Measurements from ENCODE around the gene DDX21.
A peak's percentile ranks its signal among the peaks of the same experiment; 100 is the strongest.
"Not testable (repeated sequence)": the region's sequence is repeated elsewhere in the genome, so short reads cannot be mapped to it uniquely, and the experiment has no call there.

The DDX21 gene

DNA sequence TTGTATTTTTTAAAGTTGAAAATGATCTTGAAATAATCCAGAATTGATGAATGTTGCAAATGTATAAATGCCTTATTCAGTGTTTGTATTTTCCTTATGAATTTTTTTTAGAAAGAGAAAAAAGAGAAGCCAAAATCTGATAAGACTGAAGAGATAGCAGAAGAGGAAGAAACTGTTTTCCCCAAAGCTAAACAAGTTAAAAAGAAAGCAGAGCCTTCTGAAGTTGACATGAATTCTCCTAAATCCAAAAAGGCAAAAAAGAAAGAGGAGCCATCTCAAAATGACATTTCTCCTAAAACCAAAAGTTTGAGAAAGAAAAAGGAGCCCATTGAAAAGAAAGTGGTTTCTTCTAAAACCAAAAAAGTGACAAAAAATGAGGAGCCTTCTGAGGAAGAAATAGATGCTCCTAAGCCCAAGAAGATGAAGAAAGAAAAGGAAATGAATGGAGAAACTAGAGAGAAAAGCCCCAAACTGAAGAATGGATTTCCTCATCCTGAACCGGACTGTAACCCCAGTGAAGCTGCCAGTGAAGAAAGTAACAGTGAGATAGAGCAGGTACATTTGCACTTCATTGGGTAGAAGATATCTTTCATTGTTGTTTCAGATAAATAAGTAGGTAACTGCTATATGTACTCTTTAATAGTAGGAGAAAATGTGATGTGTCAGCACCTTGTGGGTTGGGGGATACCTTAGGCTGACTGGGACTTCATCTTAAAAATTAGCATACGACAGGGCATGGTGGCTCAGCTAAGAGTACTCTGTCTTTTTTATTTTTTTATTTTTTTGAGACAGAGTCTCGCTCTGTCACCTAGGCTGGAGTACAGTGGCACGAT, 3.9 kb downstream of the DDX21 start:
- Mint-ChIP-seq H3K27me3 (no peaks in the 10 kb centered on the region), H3K36me3 (peaks cover 36 to 50% of the 10 kb centered on the region in 2 donors), H3K4me1 (peaks cover 22 to 41% of the 10 kb centered on the region in 2 donors), H3K9me3 (no peaks in the 10 kb centered on the region), H3K4me3 (peak overlapping the region; percentile 30 to 41), H3K27ac (peak overlapping the region; percentile 75)
- no peak for ATAC-seq (replicated peaks)
- DNase-seq, result no peak

DNA sequence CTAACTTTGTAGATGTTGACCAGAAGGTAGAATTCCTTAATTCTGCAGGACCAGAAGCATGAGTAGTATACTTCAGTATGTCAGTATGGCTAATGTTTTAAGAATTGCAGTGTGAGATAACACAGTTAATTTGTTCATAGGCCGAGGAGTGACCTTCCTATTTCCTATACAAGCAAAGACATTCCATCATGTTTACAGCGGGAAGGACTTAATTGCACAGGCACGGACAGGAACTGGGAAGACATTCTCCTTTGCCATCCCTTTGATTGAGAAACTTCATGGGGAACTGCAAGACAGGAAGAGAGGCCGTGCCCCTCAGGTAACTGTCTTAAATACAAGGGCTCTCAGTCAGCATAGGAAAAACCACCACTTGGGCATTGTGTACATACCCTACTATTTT, 7.2 kb downstream of the DDX21 start:
- Mint-ChIP-seq H3K4me3 (no peak overlapping the region), H3K36me3 (peaks cover 31 to 53% of the 10 kb centered on the region in 2 donors), H3K9me3 (no peaks in the 10 kb centered on the region)

DNA sequence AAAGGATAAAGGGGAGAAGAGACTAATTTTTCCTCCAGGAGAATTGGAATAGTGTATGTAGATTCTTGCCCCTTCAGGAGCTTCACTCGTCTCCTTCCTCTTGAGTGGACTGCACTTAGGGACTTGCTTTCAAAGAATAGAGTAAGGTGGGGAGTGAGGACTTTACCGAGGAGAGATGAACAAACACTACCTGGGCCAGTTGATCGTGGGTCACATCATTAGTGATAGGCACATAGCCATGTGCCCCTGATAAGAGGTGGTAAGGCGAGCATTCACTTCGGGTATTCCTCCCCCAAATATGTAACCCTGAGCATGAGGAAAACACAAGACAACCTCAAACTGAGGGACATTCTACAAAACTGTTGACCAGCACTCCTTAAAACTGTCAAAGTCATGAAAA, 18.0 kb downstream of the DDX21 start:
- no peak for ATAC-seq (replicated peaks)
- Mint-ChIP-seq H3K4me1 (peaks cover 0 to 2% of the 10 kb centered on the region in 2 donors), H3K9me3 (no peaks in the 10 kb centered on the region), H3K27me3 (no peaks in the 10 kb centered on the region), H3K27ac (no peak overlapping the region), H3K36me3 (peaks cover 41 to 68% of the 10 kb centered on the region in 2 donors), H3K4me3 (no peak overlapping the region)
- no peak for DNase-seq

More for the DNA sequence above, 7.2 kb downstream of the DDX21 start:
- DNase-seq, result no peak
- H3K27me3 Mint-ChIP-seq, result no peaks in the 10 kb centered on the region
- ATAC-seq (replicated peaks), result no peak
- no peak overlapping the region for H3K27ac Mint-ChIP-seq
- peaks cover 17 to 29% of the 10 kb centered on the region in 2 donors for H3K4me1 Mint-ChIP-seq

DNA sequence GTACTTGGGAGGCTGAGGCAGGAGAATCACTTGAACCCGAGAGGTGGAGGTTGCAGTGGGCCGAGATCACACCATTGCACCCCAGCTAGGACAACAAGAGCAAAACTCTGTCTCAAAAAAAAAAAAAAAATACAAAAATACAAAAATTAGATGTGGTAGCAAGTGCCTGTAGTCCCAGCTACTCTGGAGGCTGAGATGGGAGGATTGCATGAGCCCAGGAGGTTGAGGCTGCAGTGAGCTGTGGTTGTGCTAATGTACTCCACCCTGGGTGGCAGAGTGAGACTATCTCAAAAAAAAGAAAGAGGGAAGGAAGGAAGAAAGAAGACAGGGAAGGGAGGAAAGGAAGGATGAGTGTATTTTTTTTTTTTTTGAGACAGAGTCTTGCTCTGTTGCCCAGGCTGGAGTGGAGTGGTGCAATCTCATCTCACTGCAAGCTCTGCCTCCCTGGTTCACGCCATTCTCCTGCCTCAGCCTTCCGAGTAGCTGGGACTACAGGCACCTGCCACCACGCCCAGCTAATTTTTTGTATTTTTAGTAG, 20.0 kb downstream of the DDX21 start:
- not testable (repeated sequence) for ATAC-seq (replicated peaks); H3K27ac Mint-ChIP-seq; H3K27me3 Mint-ChIP-seq; H3K9me3 Mint-ChIP-seq; H3K4me1 Mint-ChIP-seq; DNase-seq; H3K4me3 Mint-ChIP-seq
- peaks cover 44 to 70% of the 10 kb centered on the region in 2 donors for H3K36me3 Mint-ChIP-seq

DNA sequence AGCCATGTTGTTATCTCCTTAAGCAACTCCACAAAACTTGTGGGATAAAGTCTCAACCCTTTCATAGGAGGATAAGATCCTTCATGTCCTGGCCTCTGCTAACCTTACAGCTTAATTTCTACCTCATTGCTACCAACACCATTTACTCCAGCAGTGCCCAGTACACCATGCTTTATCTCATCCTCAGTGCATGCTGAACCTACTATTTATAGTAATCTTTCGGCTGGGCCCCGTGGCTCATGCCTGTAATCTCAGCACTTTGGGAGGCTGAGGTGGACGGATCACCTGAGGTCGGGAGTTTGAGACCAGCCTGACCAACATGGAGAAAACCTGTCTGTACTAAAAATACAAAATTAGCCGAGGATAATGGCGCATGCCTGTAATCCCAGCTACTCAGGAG, 23.8 kb downstream of the DDX21 start:
- H3K4me3 Mint-ChIP-seq; H3K4me1 Mint-ChIP-seq; ATAC-seq (replicated peaks); H3K27me3 Mint-ChIP-seq; DNase-seq; H3K27ac Mint-ChIP-seq; H3K9me3 Mint-ChIP-seq: not testable (repeated sequence)
- H3K36me3 Mint-ChIP-seq, result peaks cover 36 to 61% of the 10 kb centered on the region in 2 donors

DNA sequence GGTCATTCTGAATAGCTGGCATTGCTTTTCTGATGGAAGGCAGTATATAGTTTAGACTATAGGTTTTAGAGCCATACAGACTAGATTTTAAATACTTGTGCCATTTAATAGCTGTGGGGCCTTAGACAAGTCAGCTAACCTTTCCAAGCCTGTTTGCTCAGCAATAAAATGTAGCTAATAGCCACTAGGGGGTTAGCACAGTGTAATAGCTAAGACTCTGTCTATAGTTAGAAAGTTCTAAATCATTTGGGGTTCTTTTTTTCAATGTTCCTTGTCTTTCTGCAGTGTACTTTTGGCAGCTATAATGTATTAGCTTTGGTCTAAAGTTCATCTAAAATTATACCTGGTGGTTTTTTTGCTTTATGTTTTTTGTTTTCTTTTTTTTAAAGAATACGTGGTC, 25.1 kb downstream of the DDX21 start:
- no peak overlapping the region for H3K4me3 Mint-ChIP-seq
- no peaks in the 10 kb centered on the region for H3K4me1 Mint-ChIP-seq
- no peaks in the 10 kb centered on the region for H3K9me3 Mint-ChIP-seq
- H3K27ac Mint-ChIP-seq, result no peak overlapping the region
- ATAC-seq (replicated peaks) (peak in 1 of 2 donors; percentile 56), DNase-seq (no peak)
- H3K36me3 Mint-ChIP-seq, result peaks cover 34 to 54% of the 10 kb centered on the region in 2 donors
- H3K27me3 Mint-ChIP-seq, result no peaks in the 10 kb centered on the region

DNA sequence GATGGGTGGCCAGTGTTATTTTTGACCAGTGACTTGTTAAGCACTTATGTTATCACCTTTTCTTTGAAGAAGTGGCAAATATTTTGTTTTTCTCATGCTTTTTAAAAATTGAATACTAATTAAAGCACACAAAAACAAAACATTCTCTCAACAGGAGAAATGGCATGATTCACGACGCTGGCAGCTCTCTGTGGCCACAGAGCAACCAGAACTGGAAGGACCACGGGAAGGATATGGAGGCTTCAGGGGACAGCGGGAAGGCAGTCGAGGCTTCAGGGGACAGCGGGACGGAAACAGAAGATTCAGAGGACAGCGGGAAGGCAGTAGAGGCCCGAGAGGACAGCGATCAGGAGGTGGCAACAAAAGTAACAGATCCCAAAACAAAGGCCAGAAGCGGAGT, 26.4 kb downstream of the DDX21 start:
- Mint-ChIP-seq H3K27ac (no peak overlapping the region), H3K4me1 (peaks cover 4 to 8% of the 10 kb centered on the region in 2 donors), H3K36me3 (peaks cover 37 to 50% of the 10 kb centered on the region in 2 donors), H3K4me3 (no peak overlapping the region), H3K27me3 (no peaks in the 10 kb centered on the region), H3K9me3 (no peaks in the 10 kb centered on the region)
- DNase-seq (no peak), ATAC-seq (replicated peaks) (no peak)

DNA sequence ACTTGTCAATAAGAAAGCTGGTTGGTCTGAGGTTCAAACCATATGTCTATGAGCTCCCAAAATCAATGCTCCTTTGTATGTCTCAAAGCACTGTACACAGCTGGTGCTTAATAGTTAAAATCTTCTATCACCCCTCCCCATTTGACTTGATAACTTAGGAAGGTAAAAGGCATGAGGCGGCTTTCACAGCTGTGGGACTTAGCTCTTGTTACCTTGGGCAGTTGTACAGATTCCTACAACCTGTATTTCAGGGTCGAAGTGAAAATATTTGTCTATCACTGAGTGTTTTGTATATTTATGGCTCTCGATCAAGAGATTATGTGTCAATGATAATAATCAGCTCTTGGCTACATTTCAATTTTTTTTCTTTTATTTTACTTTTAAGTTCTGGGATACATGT, 31.6 kb downstream of the DDX21 start:
- Mint-ChIP-seq H3K36me3 (peaks cover 24 to 29% of the 10 kb centered on the region in 2 donors), H3K27ac (no peak overlapping the region), H3K27me3 (no peaks in the 10 kb centered on the region), H3K4me3 (no peak overlapping the region), H3K9me3 (no peaks in the 10 kb centered on the region), H3K4me1 (peaks cover 16 to 42% of the 10 kb centered on the region in 2 donors)
- no peak for DNase-seq
- ATAC-seq (replicated peaks), result no peak

DNA sequence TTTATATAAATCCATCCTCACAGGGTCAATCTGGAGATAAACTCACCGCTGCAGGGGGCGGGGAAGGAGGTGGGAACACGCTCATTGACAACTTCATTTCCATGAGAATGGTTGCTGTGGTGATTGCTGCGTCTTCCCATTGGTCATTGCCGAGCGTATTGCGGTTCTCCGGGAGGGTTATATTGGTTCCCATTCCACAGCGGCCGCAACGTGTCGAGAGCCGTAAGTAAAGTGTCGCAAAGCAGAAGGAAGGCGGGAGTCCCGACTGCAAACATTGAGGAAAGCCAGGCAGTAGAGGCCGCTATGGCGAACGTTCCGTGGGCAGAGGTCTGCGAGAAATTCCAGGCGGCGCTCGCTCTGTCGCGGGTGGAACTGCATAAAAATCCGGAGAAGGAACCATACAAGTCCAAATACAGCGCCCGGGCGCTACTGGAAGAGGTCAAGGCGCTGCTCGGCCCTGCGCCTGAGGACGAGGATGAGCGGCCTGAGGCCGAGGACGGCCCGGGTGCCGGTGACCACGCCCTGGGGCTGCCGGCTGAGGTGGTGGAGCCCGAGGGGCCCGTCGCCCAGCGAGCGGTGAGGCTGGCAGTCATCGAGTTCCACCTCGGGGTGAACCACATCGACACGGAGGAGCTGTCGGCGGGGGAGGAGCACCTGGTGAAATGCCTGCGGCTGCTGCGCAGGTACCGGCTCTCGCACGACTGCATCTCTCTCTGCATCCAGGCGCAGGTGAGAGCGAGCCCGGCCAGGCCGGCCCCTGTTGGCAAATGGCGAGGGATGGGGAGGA, 32.8 kb downstream of the DDX21 start, which contains the start of gene KIFBP:
Gene KIFBP, plus strand, starts transcription at position 274 of the 787 bp plus-strand sequence. Its CDS starts 30 bp downstream, at position 304.
- peak within 1 kb of the TSS; percentile 96 to 99 for H3K4me3 Mint-ChIP-seq
- H3K4me1 Mint-ChIP-seq, result peaks cover 17 to 50% of the 10 kb centered on the region in 2 donors
- DNase-seq (peak; percentile 81), ATAC-seq (replicated peaks) (peak; percentile 88 to 91)
- no peaks in the 10 kb centered on the region for H3K9me3 Mint-ChIP-seq
- H3K36me3 Mint-ChIP-seq, result peaks cover 20 to 21% of the 10 kb centered on the region in 2 donors
- no peaks in the 10 kb centered on the region for H3K27me3 Mint-ChIP-seq
- H3K27ac Mint-ChIP-seq, result peak within 1 kb of the TSS; percentile 94

DNA sequence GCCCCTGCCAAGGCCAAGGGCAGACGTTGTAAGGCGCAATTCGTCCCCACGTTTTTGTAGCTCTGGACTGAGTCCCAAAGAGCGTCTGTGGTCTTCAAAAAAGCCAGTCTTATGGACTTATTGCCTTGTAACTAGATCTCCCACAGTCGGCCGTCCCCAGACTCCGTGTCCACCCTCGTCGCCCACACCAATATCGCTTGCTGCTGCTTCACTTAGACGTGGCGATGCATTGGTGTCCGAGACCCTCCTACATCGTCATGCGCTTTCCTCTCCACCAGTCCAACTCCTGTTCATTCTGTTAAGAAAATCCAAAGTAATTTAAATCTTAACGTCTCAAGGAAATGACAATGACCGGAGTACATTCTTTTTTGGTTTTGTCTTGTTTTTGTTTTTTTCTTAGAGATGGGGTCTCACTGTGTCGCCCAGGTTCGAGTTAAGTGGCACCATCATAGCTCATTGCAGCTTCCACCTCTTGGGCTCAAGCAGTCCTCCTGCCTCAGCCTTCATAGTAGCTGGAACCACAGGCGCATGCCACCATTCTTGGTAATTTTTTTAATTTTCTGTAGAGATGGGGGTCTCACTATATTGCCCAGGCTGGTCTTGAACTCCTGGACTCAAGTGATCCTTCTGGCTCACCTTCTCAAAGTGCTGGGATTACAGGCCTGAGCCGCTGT, 33.5 kb downstream of the DDX21 start:
- DNase-seq (no peak), ATAC-seq (replicated peaks) (no peak)
- Mint-ChIP-seq H3K27me3 (no peaks in the 10 kb centered on the region), H3K4me1 (peaks cover 17 to 50% of the 10 kb centered on the region in 2 donors), H3K9me3 (no peaks in the 10 kb centered on the region), H3K4me3 (peak overlapping the region; percentile 96 to 99), H3K36me3 (peaks cover 15 to 16% of the 10 kb centered on the region in 2 donors), H3K27ac (peak overlapping the region; percentile 69)

DNA sequence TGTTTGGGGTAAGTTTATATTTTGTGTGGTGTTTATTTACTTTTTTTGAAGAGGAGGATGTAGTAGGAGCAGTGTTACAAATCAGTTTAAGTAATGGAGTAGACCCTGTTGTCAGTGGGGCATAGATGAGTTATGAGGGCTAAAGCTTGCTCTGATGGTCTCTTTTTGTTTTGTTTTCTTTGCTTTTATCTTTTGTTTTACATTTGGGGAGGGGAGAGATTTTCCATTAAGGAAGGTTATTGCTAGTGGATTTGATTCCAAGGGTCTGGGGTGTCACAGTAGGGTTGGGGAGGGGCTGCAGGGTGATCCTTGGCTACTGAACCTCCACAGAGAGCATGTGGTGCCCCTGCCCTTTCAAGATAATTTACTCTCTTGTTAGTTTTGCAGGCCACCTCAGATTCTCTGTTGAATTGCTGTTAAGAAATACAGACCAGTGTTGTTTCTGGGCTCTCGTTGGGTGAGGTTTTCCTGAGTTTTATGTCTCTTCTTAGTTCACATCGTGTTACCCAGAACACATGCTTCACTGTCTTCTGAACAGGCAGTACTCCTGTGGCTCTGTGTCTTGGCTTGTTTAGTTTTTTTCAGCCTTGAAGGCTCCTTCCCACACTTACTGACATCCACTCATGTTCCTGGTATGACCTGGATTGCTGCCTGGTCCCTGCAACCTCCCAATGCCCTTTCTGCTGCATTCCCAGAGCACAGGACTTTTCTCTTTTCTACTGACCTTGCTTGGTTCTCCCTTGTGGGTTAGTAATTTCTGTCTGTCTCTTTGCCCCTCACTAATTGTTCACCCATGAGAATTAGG, 36.9 kb downstream of the DDX21 start:
- DNase-seq (no peak), ATAC-seq (replicated peaks) (no peak)
- H3K4me1 Mint-ChIP-seq, result peaks cover 19 to 52% of the 10 kb centered on the region in 2 donors
- H3K36me3 Mint-ChIP-seq, result peaks cover 5 to 6% of the 10 kb centered on the region in 2 donors
- no peak overlapping the region for H3K4me3 Mint-ChIP-seq
- H3K27me3 Mint-ChIP-seq, result no peaks in the 10 kb centered on the region
- H3K9me3 Mint-ChIP-seq, result no peaks in the 10 kb centered on the region
- H3K27ac Mint-ChIP-seq, result no peak overlapping the region

DNA sequence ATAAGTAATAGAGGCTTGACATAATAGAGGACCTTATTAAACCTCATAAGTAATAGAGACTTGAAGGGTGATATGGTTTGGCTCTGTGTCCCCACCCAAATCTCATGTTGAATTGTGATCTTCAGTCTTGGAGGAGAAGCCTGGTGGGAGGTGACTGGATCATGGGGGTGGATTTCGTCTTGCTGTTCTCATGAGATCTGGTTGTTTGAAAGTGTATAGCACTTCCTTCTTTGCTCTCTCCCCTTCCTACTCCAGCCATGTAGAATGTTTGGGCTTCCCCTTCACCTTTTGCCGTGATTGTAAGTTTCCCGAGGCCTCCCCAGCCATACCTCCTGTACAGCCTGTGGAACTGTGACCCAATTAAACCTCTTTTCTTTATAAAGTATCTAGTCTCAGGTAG, 41.2 kb downstream of the DDX21 start:
- Mint-ChIP-seq H3K27ac (peak overlapping the region; percentile 48), H3K4me1 (peaks cover 9 to 24% of the 10 kb centered on the region in 2 donors), H3K4me3 (no peak overlapping the region), H3K27me3 (no peaks in the 10 kb centered on the region), H3K36me3 (peaks cover 3% of the 10 kb centered on the region in 2 donors), H3K9me3 (no peaks in the 10 kb centered on the region)
- ATAC-seq (replicated peaks) (no peak), DNase-seq (no peak)

DNA sequence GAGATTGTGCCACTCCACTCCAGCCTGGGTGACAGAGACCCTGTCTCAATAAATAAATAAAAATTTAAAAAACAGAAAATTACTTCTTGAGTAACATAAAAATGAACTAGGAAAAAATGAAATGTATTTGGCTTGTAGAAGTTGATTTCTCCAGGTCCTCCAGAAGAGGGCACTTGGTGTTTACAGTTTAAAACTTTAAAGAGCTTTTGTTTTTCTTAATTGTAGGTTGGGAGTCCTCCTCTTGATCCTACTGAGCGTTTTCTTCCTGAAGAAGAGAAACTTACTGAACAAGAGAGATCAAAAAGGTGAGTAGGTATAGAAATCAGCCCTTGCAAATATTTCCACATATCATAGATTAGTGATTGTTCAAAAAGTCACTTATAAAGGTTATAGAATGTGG, 48.9 kb downstream of the DDX21 start:
- no peak for ATAC-seq (replicated peaks)
- Mint-ChIP-seq H3K4me3 (no peak overlapping the region), H3K4me1 (no peaks in the 10 kb centered on the region), H3K36me3 (peaks cover 3% of the 10 kb centered on the region in 2 donors), H3K27me3 (no peaks in the 10 kb centered on the region), H3K9me3 (no peaks in the 10 kb centered on the region), H3K27ac (no peak overlapping the region)
- DNase-seq, result no peak

Measured in stimulated activated naive B cell treated with anti-CD40 and anti-IgM and Interleukin-4, amounts not matched to agents 10 μg/mL and 1 μg/mL and 100 μg/mL, for 72 hours (primary cell).